ENCODE results near the gene CCDC9. TPM values are rescaled to one million over a fixed set of nuclear protein-coding genes. Genes with fewer than 3 reads are reported as not detected.

The CCDC9 gene
- total and polyA plus RNA-seq, 2 of the 13 experiments (the other 11 are each of a cell fraction or from before 2014, with no cell fraction given), result 2.9 to 6.3 TPM

DNA sequence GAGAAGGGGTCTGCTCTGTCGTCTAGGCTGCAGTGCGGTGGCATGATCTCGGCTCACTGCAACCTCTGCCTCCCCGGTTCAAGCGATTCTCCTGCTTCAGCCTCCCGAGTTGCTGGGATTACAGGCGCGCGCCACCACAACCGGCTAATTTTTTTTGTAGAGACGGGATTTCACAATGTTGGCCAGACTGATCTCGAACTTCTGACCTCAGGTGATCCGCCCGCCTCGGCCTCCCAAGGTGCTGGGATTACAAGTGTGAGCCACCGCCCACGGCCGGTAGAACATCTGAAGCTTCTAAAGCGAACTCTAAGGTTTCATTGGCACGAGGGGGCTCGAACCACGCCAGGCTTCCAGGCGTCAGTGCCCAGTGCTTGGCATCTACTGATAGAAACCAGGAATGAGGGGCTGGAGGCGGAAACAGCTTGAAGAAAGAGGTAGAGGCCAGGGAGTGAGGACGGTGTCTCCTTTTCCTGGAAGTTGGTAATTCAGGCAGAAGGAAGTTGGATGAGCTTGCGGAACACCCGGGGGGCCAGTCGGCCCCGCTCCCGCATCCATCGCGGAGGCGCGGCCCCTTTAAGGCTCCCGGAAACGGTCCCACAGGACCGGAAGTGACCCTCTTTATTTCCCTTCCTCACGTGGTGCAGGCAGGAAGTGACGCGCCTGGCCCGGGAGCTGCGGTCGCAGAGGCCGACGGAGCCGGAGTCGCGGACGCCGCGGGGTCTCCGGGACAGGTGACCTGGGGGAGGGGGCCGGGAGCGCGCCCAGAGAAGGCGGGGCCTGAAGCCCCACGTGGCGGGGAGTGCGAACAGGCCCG lies at the start of gene CCDC9 (continued):
- peak; percentile 99 for TF ChIP-seq ZBTB25 (CRISPR knock-in tag; IDR thresholded peaks at IDR 0.05)
- 0 out of 2 replicates have a peak, but pooled peaks have one; percentile 62 for TF ChIP-seq DNMT3B (CRISPR knock-in tag; conservative IDR thresholded peaks at IDR 0.05)
- TF ChIP-seq ZNF652 (CRISPR knock-in tag; IDR thresholded peaks at IDR 0.05; ENCODE audit: borderline replicate concordance, low read depth), result 0 out of 2 replicates have a peak, but pooled peaks have one; percentile 40
- TF ChIP-seq ZNF234 (CRISPR knock-in tag; conservative IDR thresholded peaks at IDR 0.05), result no peak
- TF ChIP-seq MEIS2 (CRISPR knock-in tag; IDR thresholded peaks at IDR 0.05), result no peak; the same call in 1 of the 2 replicates
- peak; percentile 69; the same call in 1 of the 2 replicates for TF ChIP-seq ZNF350 (CRISPR knock-in tag; IDR thresholded peaks at IDR 0.05; ENCODE audit: borderline replicate concordance, low read depth)
- 0 out of 2 replicates have a peak, but pooled peaks have one; percentile 39 for TF ChIP-seq ZIK1 (CRISPR knock-in tag; IDR thresholded peaks at IDR 0.05; ENCODE audit: borderline replicate concordance, low read depth)
- TF ChIP-seq CCAR2 (optimal IDR thresholded peaks at IDR 0.05; ENCODE audit: low read depth, low read length), result no peak
- TF ChIP-seq, protein P1, sequence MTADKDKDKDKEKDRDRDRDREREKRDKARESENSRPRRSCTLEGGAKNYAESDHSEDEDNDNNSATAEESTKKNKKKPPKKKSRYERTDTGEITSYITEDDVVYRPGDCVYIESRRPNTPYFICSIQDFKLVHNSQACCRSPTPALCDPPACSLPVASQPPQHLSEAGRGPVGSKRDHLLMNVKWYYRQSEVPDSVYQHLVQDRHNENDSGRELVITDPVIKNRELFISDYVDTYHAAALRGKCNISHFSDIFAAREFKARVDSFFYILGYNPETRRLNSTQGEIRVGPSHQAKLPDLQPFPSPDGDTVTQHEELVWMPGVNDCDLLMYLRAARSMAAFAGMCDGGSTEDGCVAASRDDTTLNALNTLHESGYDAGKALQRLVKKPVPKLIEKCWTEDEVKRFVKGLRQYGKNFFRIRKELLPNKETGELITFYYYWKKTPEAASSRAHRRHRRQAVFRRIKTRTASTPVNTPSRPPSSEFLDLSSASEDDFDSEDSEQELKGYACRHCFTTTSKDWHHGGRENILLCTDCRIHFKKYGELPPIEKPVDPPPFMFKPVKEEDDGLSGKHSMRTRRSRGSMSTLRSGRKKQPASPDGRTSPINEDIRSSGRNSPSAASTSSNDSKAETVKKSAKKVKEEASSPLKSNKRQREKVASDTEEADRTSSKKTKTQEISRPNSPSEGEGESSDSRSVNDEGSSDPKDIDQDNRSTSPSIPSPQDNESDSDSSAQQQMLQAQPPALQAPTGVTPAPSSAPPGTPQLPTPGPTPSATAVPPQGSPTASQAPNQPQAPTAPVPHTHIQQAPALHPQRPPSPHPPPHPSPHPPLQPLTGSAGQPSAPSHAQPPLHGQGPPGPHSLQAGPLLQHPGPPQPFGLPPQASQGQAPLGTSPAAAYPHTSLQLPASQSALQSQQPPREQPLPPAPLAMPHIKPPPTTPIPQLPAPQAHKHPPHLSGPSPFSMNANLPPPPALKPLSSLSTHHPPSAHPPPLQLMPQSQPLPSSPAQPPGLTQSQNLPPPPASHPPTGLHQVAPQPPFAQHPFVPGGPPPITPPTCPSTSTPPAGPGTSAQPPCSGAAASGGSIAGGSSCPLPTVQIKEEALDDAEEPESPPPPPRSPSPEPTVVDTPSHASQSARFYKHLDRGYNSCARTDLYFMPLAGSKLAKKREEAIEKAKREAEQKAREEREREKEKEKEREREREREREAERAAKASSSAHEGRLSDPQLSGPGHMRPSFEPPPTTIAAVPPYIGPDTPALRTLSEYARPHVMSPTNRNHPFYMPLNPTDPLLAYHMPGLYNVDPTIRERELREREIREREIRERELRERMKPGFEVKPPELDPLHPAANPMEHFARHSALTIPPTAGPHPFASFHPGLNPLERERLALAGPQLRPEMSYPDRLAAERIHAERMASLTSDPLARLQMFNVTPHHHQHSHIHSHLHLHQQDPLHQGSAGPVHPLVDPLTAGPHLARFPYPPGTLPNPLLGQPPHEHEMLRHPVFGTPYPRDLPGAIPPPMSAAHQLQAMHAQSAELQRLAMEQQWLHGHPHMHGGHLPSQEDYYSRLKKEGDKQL (CRISPR knock-in tag; IDR thresholded peaks at IDR 0.05; ENCODE audit: low read depth), result no peak
- no peak for TF ChIP-seq SMAD9 (CRISPR knock-in tag; IDR thresholded peaks at IDR 0.05)
- no peak for TF ChIP-seq STAT5B (CRISPR knock-in tag; IDR thresholded peaks at IDR 0.05)
- peak; percentile 28; the same call in 1 of the 2 replicates for TF ChIP-seq TBX2 (CRISPR knock-in tag; IDR thresholded peaks at IDR 0.05; ENCODE audit: borderline replicate concordance)
- no peak; the same call in 1 of the 2 replicates for TF ChIP-seq ZNF546 (CRISPR knock-in tag; conservative IDR thresholded peaks at IDR 0.05)
- no peak for TF ChIP-seq ZNF781 (CRISPR knock-in tag; IDR thresholded peaks at IDR 0.05; ENCODE audit: borderline replicate concordance, not compliant biosample characterization)
- no peak for TF ChIP-seq CEBPZ (IDR thresholded peaks at IDR 0.05; ENCODE audit: low read length)
- TF ChIP-seq HDAC6 (IDR thresholded peaks at IDR 0.05; ENCODE audit: low read depth, low read length), result no peak
- peak; percentile 17; the same call in 1 of the 2 replicates for TF ChIP-seq MLX (CRISPR knock-in tag; IDR thresholded peaks at IDR 0.05)
